Measurements from ENCODE around the gene SYNPO.

SYNPO gene

DNA sequence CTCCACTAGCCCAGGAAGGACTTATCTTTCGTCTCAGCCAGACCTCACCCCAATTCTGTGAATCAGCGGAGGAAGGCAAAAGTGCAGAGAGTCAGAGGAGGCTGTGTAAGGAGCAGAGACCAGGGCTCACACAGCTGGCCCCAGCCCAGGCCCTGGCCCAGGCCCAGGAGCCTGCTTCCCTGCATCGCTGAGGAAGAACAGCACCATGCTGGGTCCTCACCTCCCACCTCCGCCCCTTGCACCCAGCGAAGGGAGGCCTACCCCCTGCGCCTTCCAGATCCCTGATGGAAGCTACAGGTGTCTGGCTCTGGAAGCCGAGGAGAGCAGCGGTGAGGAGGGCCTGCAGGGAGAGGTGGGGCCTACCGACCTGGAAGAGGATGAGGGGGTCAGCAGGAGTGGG, 22.3 kb upstream of the SYNPO start:
- TF ChIP-seq CTCF (IDR thresholded peaks at IDR 0.05; ENCODE audit: low read depth, low read length, missing control alignments), result no peak
- H3K4me3 ChIP-seq (replicated peaks; ENCODE audit: low read depth, low read length), result no peak overlapping the region
- no peak for DNase-seq (ENCODE audit: extremely low read depth, low read depth)

- no peak overlapping the region for H3K4me3 ChIP-seq (replicated peaks; ENCODE audit: low read depth, low read length)
- TF ChIP-seq CTCF (IDR thresholded peaks at IDR 0.05; ENCODE audit: low read depth, low read length, missing control alignments), result no peak
- no peak for DNase-seq (ENCODE audit: extremely low read depth, low read depth)
Observed at GRCh38 chr5:150618588-150619281, 21.7 kb upstream of the SYNPO start.

GRCh38 chr5:150619359-150620230, 20.9 kb upstream of the SYNPO start:
- no peak for DNase-seq (ENCODE audit: extremely low read depth, low read depth)
- TF ChIP-seq CTCF (IDR thresholded peaks at IDR 0.05; ENCODE audit: low read depth, low read length, missing control alignments), result no peak
- no peak overlapping the region for H3K4me3 ChIP-seq (replicated peaks; ENCODE audit: low read depth, low read length)

DNA sequence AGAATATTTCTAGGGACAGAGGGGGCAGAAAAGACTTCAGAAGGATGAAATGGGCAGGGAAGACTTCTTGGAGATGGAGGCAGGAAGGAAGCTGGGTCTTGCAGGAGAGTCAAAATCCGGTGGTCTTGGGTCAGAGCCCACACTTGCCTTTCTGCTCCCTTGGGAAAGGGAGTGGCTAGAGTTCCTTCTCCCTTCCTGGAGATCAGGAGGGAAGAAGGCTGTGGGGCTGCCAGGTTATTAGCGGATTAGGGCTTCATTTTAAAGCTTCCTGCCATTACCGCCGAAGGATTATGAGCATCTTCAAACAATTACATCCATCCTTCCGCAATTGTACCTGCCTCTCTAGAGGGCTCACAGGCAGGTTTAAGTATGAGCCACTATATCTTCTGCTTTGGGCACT, 19.2 kb upstream of the SYNPO start:
- no peak overlapping the region for H3K4me3 ChIP-seq (replicated peaks; ENCODE audit: low read depth, low read length)
- no peak for DNase-seq (ENCODE audit: extremely low read depth, low read depth)
- no peak for TF ChIP-seq CTCF (IDR thresholded peaks at IDR 0.05; ENCODE audit: low read depth, low read length, missing control alignments)

DNA sequence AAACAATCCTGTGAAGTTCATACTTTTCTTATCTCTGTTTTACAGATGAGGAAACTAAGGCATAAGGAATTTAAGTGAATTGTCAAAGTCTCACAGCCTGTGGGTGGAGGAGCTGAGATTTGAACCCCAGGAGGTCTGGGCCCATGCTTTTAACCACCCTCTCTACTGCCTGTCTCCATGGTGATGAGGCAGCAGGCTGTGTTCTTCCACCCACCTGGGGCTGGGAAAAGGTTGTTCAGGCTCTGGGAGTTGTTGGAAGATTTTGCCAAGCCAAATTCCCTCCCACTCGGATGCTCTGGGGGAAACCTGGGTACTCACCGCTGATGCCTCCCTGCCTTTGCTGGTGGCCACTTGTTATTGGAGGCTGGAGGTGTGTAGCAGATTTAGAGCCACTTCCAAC, 18.3 kb upstream of the SYNPO start:
- no peak overlapping the region for H3K4me3 ChIP-seq (replicated peaks; ENCODE audit: low read depth, low read length)
- TF ChIP-seq CTCF (IDR thresholded peaks at IDR 0.05; ENCODE audit: low read depth, low read length, missing control alignments), result no peak
- no peak for DNase-seq (ENCODE audit: extremely low read depth, low read depth)

DNA sequence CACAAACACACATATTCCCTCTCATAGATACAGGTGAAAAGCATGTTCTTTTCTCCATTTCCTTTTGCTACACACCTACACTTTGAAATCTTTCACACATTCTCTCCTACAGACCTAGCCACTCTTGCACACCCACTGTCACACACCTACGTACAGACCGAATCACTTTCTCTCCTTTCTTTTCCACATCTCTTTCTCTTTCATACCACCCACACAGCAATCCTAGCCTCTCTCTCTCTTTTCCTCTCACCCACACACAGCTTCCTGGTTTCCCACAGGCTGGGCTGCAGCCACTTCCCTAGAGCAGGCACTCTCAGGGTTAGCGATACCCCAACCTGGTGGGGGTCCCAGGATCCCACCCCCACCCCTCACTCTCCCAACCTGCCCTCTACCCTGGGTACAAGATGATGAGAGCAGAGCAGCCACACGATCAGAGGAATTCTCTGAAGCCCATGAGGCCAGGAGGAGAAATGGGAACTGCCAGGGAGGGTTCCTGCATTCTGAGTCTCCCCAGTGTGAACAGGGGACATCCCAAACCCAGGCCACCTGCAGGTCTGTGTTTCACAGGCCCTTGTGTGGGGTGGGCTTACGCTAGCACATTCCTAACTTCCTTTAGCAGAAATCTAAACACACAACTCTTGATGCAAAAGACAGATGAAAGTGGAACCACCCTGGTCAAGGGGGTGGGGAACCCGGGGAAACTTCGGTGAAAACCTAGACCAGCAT, 17.1 kb upstream of the SYNPO start:
- H3K4me3 ChIP-seq (replicated peaks; ENCODE audit: low read depth, low read length), result no peak overlapping the region
- DNase-seq (ENCODE audit: extremely low read depth, low read depth), result no peak
- TF ChIP-seq CTCF (IDR thresholded peaks at IDR 0.05; ENCODE audit: low read depth, low read length, missing control alignments), result no peak
